ENCODE measurements around the gene ESRP2.

The ESRP2 gene

DNA sequence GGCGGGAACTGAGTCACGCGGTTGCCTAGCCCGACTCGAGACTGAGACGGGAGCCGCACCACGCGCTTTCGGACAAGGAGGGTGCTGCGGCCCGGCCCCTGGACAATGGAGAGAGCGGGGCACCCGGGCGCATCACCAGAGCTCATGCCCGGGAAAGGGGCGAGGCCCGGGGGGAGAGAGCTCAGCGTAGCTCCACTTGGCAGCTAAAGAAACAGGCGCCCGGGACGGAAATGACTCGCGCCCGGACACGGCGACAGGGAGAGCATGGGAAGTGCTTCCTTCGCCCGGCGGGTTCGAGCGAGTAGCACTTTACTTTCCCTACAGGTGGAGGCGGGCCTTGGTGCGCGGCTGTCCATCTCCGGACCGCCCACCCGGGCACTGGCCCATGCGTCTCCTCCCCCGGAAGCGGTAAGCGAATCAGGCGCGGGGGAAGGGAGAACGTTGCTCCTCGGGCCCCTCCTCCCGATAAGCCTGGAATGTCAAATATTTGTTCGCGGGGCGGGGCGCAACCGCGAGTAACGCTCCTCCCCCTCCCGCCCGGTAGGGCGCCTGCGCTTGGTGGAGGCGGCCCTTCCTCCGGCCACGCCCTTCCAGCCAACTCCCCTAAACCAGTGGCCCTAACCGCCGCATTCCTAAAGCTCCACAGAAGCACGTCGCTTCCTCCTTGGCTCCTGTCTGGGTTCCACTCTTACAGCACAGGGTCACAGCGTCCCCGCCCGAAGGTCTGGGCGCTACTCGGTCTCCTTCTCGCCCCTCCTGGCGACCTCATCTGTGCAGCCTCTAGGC lies 1.5 kb upstream of the ESRP2 start (continued):
- no peak for TF ChIP-seq ZNF544 (tag by site-specific recombination; IDR thresholded peaks at IDR 0.05)
- peak; percentile 80 for TF ChIP-seq ZNF629 (tag by site-specific recombination; IDR thresholded peaks at IDR 0.05)
- no peak for TF ChIP-seq ZNF792 (tag by site-specific recombination; IDR thresholded peaks at IDR 0.05)
- no peak for TF ChIP-seq HOXA7 (CRISPR knock-in tag; IDR thresholded peaks at IDR 0.05; ENCODE audit: borderline replicate concordance)
- TF ChIP-seq ZNF324 (tag by site-specific recombination; IDR thresholded peaks at IDR 0.05), result peak; percentile 48
- TF ChIP-seq, protein P1, sequence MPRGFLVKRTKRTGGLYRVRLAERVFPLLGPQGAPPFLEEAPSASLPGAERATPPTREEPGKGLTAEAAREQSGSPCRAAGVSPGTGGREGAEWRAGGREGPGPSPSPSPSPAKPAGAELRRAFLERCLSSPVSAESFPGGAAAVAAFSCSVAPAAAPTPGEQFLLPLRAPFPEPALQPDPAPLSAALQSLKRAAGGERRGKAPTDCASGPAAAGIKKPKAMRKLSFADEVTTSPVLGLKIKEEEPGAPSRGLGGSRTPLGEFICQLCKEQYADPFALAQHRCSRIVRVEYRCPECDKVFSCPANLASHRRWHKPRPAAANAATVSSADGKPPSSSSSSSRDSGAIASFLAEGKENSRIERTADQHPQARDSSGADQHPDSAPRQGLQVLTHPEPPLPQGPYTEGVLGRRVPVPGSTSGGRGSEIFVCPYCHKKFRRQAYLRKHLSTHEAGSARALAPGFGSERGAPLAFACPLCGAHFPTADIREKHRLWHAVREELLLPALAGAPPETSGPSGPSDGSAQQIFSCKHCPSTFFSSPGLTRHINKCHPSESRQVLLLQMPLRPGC (tag by site-specific recombination; IDR thresholded peaks at IDR 0.05), result peak; percentile 93
- no peak for TF ChIP-seq HOXC10 (CRISPR knock-in tag; IDR thresholded peaks at IDR 0.05)
- TF ChIP-seq ZBTB8A (tag by site-specific recombination; IDR thresholded peaks at IDR 0.05), result peak; percentile 66
- no peak for TF ChIP-seq ZNF16 (tag by site-specific recombination; IDR thresholded peaks at IDR 0.05; ENCODE audit: low read depth)
- TF ChIP-seq, protein P2, sequence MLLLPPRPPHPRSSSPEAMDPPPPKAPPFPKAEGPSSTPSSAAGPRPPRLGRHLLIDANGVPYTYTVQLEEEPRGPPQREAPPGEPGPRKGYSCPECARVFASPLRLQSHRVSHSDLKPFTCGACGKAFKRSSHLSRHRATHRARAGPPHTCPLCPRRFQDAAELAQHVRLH (tag by site-specific recombination; IDR thresholded peaks at IDR 0.05), result no peak
- no peak for TF ChIP-seq HOXD13 (CRISPR knock-in tag; IDR thresholded peaks at IDR 0.05; ENCODE audit: borderline replicate concordance)
- TF ChIP-seq, protein P3, sequence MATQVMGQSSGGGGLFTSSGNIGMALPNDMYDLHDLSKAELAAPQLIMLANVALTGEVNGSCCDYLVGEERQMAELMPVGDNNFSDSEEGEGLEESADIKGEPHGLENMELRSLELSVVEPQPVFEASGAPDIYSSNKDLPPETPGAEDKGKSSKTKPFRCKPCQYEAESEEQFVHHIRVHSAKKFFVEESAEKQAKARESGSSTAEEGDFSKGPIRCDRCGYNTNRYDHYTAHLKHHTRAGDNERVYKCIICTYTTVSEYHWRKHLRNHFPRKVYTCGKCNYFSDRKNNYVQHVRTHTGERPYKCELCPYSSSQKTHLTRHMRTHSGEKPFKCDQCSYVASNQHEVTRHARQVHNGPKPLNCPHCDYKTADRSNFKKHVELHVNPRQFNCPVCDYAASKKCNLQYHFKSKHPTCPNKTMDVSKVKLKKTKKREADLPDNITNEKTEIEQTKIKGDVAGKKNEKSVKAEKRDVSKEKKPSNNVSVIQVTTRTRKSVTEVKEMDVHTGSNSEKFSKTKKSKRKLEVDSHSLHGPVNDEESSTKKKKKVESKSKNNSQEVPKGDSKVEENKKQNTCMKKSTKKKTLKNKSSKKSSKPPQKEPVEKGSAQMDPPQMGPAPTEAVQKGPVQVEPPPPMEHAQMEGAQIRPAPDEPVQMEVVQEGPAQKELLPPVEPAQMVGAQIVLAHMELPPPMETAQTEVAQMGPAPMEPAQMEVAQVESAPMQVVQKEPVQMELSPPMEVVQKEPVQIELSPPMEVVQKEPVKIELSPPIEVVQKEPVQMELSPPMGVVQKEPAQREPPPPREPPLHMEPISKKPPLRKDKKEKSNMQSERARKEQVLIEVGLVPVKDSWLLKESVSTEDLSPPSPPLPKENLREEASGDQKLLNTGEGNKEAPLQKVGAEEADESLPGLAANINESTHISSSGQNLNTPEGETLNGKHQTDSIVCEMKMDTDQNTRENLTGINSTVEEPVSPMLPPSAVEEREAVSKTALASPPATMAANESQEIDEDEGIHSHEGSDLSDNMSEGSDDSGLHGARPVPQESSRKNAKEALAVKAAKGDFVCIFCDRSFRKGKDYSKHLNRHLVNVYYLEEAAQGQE (tag by site-specific recombination; IDR thresholded peaks at IDR 0.05), result no peak
- TF ChIP-seq ZNF677 (tag by site-specific recombination; IDR thresholded peaks at IDR 0.05), result no peak
- TF ChIP-seq ZNF785 (tag by site-specific recombination; IDR thresholded peaks at IDR 0.05), result no peak
- TF ChIP-seq, protein P4, sequence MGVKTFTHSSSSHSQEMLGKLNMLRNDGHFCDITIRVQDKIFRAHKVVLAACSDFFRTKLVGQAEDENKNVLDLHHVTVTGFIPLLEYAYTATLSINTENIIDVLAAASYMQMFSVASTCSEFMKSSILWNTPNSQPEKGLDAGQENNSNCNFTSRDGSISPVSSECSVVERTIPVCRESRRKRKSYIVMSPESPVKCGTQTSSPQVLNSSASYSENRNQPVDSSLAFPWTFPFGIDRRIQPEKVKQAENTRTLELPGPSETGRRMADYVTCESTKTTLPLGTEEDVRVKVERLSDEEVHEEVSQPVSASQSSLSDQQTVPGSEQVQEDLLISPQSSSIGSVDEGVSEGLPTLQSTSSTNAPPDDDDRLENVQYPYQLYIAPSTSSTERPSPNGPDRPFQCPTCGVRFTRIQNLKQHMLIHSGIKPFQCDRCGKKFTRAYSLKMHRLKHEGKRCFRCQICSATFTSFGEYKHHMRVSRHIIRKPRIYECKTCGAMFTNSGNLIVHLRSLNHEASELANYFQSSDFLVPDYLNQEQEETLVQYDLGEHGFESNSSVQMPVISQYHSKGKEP (tag by site-specific recombination; IDR thresholded peaks at IDR 0.05), result no peak
- peak; percentile 97 for TF ChIP-seq ZEB2 (tag by site-specific recombination; IDR thresholded peaks at IDR 0.05)
- TF ChIP-seq, protein P5, sequence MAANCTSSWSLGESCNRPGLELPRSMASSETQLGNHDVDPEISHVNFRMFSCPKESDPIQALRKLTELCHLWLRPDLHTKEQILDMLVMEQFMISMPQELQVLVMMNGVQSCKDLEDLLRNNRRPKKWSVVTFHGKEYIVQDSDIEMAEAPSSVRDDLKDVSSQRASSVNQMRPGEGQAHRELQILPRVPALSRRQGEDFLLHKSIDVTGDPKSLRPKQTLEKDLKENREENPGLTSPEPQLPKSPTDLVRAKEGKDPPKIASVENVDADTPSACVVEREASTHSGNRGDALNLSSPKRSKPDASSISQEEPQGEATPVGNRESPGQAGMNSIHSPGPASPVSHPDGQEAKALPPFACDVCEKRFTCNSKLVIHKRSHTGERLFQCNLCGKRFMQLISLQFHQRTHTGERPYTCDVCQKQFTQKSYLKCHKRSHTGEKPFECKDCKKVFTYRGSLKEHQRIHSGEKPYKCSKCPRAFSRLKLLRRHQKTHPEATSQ (tag by site-specific recombination; IDR thresholded peaks at IDR 0.05), result no peak
- peak; percentile 94 for TF ChIP-seq SP3 (tag by site-specific recombination; IDR thresholded peaks at IDR 0.05)
- peak; percentile 37; the same call in 1 of the 2 replicates for TF ChIP-seq ZNF843 (tag by site-specific recombination; IDR thresholded peaks at IDR 0.05)
- TF ChIP-seq ZNF624 (tag by site-specific recombination; IDR thresholded peaks at IDR 0.05), result no peak
- no peak for TF ChIP-seq ZNF366 (tag by site-specific recombination; conservative IDR thresholded peaks at IDR 0.05)
- TF ChIP-seq ZNF114 (tag by site-specific recombination; IDR thresholded peaks at IDR 0.05), result no peak
- TF ChIP-seq ZNF560 (tag by site-specific recombination; IDR thresholded peaks at IDR 0.05; ENCODE audit: borderline replicate concordance), result no peak
- TF ChIP-seq, protein P6, sequence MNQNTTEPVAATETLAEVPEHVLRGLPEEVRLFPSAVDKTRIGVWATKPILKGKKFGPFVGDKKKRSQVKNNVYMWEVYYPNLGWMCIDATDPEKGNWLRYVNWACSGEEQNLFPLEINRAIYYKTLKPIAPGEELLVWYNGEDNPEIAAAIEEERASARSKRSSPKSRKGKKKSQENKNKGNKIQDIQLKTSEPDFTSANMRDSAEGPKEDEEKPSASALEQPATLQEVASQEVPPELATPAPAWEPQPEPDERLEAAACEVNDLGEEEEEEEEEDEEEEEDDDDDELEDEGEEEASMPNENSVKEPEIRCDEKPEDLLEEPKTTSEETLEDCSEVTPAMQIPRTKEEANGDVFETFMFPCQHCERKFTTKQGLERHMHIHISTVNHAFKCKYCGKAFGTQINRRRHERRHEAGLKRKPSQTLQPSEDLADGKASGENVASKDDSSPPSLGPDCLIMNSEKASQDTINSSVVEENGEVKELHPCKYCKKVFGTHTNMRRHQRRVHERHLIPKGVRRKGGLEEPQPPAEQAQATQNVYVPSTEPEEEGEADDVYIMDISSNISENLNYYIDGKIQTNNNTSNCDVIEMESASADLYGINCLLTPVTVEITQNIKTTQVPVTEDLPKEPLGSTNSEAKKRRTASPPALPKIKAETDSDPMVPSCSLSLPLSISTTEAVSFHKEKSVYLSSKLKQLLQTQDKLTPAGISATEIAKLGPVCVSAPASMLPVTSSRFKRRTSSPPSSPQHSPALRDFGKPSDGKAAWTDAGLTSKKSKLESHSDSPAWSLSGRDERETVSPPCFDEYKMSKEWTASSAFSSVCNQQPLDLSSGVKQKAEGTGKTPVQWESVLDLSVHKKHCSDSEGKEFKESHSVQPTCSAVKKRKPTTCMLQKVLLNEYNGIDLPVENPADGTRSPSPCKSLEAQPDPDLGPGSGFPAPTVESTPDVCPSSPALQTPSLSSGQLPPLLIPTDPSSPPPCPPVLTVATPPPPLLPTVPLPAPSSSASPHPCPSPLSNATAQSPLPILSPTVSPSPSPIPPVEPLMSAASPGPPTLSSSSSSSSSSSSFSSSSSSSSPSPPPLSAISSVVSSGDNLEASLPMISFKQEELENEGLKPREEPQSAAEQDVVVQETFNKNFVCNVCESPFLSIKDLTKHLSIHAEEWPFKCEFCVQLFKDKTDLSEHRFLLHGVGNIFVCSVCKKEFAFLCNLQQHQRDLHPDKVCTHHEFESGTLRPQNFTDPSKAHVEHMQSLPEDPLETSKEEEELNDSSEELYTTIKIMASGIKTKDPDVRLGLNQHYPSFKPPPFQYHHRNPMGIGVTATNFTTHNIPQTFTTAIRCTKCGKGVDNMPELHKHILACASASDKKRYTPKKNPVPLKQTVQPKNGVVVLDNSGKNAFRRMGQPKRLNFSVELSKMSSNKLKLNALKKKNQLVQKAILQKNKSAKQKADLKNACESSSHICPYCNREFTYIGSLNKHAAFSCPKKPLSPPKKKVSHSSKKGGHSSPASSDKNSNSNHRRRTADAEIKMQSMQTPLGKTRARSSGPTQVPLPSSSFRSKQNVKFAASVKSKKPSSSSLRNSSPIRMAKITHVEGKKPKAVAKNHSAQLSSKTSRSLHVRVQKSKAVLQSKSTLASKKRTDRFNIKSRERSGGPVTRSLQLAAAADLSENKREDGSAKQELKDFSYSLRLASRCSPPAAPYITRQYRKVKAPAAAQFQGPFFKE (tag by site-specific recombination; IDR thresholded peaks at IDR 0.05; ENCODE audit: borderline replicate concordance), result no peak
- TF ChIP-seq, protein P7, sequence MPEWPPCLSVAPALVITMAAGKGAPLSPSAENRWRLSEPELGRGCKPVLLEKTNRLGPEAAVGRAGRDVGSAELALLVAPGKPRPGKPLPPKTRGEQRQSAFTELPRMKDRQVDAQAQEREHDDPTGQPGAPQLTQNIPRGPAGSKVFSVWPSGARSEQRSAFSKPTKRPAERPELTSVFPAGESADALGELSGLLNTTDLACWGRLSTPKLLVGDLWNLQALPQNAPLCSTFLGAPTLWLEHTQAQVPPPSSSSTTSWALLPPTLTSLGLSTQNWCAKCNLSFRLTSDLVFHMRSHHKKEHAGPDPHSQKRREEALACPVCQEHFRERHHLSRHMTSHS (tag by site-specific recombination; IDR thresholded peaks at IDR 0.05), result no peak

Data from HEK293 (cell line).